Dedifferentiated amniotic fluid mesenchymal stem cell (primary cell): ENCODE results near the gene DOCK10.
A peak's percentile ranks its signal among the peaks of the same experiment; 100 is the strongest.
"Not testable (repeated sequence)": the region's sequence is repeated elsewhere in the genome, so short reads cannot be mapped to it uniquely, and the experiment has no call there.

Experiments used
- DNase-seq: peaks from one replicate; pipeline ENCODE4 v3.0.0-alpha.2; 2016; ENCODE audit errors: extremely low spot score

Gene DOCK10

GRCh38 chr2:224947566-224947965 lies 94.7 kb downstream of the DOCK10 start:
- DNase-seq, result no peak

- DNase-seq, result peak; percentile 16
Observed at GRCh38 chr2:224946895-224947294, 95.4 kb downstream of the DOCK10 start.

- no peak for DNase-seq
Observed at GRCh38 chr2:224944707-224945547, 97.3 kb downstream of the DOCK10 start.

GRCh38 chr2:224943601-224944041 lies 98.6 kb downstream of the DOCK10 start:
- DNase-seq, result not testable (repeated sequence)

- DNase-seq, result no peak
Observed at GRCh38 chr2:224941960-224942359, 100.3 kb downstream of the DOCK10 start.

GRCh38 chr2:224940618-224941017 lies 101.7 kb downstream of the DOCK10 start:
- no peak for DNase-seq

GRCh38 chr2:224938651-224939182 lies 103.6 kb downstream of the DOCK10 start:
- DNase-seq, result no peak

GRCh38 chr2:224937887-224938286 lies 104.4 kb downstream of the DOCK10 start:
- no peak for DNase-seq

- DNase-seq, result peak; percentile 43
Observed at GRCh38 chr2:224934526-224935188, 107.6 kb downstream of the DOCK10 start.

GRCh38 chr2:224933431-224933830 lies 108.8 kb downstream of the DOCK10 start:
- DNase-seq, result no peak

GRCh38 chr2:224932522-224932921 lies 109.7 kb downstream of the DOCK10 start:
- no peak for DNase-seq

- no peak for DNase-seq
Observed at GRCh38 chr2:224931956-224932355, 110.3 kb downstream of the DOCK10 start.

GRCh38 chr2:224930990-224931389 lies 111.3 kb downstream of the DOCK10 start:
- no peak for DNase-seq

- DNase-seq, result no peak
Observed at GRCh38 chr2:224930124-224930523, 112.1 kb downstream of the DOCK10 start.

GRCh38 chr2:224929512-224929911 lies 112.8 kb downstream of the DOCK10 start:
- DNase-seq, result no peak

- no peak for DNase-seq
Observed at GRCh38 chr2:224927646-224928173, 114.6 kb downstream of the DOCK10 start.

- DNase-seq, result no peak
Observed at GRCh38 chr2:224927011-224927410, 115.3 kb downstream of the DOCK10 start.

- no peak for DNase-seq
Observed at GRCh38 chr2:224925810-224926100, 116.5 kb downstream of the DOCK10 start.

GRCh38 chr2:224925061-224925809 lies 117.0 kb downstream of the DOCK10 start:
- DNase-seq, result no peak

GRCh38 chr2:224924631-224925030 lies 117.6 kb downstream of the DOCK10 start:
- no peak for DNase-seq

- DNase-seq, result no peak
Observed at GRCh38 chr2:224922142-224922727, 120.0 kb downstream of the DOCK10 start.
